GM21529 (cell line): ENCODE results near the gene YTHDF1.
"Not testable (repeated sequence)": the region's sequence is repeated elsewhere in the genome, so short reads cannot be mapped to it uniquely, and the experiment has no call there.

ENCODE experiments used
- ATAC-seq: cut with Tn5 transposase; IDR thresholded peaks from one replicate; pipeline ENCODE4 v1.9.1; 2021; ENCODE audit not compliant: unreplicated experiment

Gene YTHDF1

GRCh38 chr20:63216041-63216848, at the start of gene YTHDF1:
YTHDF1 (minus strand) TSS chr20:63216131; CDS start chr20:63215892, 239 bp downstream.
- ATAC-seq = peak; percentile 86

GRCh38 chr20:63264519-63264918, 48.6 kb upstream of the YTHDF1 start:
- ATAC-seq = no peak

- no peak for ATAC-seq
These were observed 48.1 kb upstream of the YTHDF1 start for GRCh38 chr20:63264000-63264399.

GRCh38 chr20:63262836-63263235, 46.9 kb upstream of the YTHDF1 start:
- ATAC-seq = no peak

GRCh38 chr20:63261795-63262528, 46.0 kb upstream of the YTHDF1 start:
- ATAC-seq = no peak

- ATAC-seq = no peak
These were observed 45.3 kb upstream of the YTHDF1 start for GRCh38 chr20:63261060-63261794.

GRCh38 chr20:63260521-63260920, 44.6 kb upstream of the YTHDF1 start:
- ATAC-seq = no peak

GRCh38 chr20:63259734-63260460, 44.0 kb upstream of the YTHDF1 start:
- no peak for ATAC-seq

GRCh38 chr20:63258781-63259180, 42.9 kb upstream of the YTHDF1 start:
- no peak for ATAC-seq

GRCh38 chr20:63257629-63258028, 41.7 kb upstream of the YTHDF1 start:
- no peak for ATAC-seq

- no peak for ATAC-seq
These were observed 41.0 kb upstream of the YTHDF1 start for GRCh38 chr20:63256954-63257353.

- ATAC-seq = no peak
These were observed 40.2 kb upstream of the YTHDF1 start for GRCh38 chr20:63255931-63256704.

GRCh38 chr20:63254606-63255384, 38.9 kb upstream of the YTHDF1 start:
- no peak for ATAC-seq

- ATAC-seq = no peak
These were observed 38.3 kb upstream of the YTHDF1 start, which contains the start of gene NKAIN4 for GRCh38 chr20:63254232-63254605. NKAIN4 (minus strand) TSS chr20:63254463; CDS start chr20:63254450, 13 bp downstream.

- ATAC-seq = no peak
These were observed 37.7 kb upstream of the YTHDF1 start for GRCh38 chr20:63253438-63254231.

- ATAC-seq = no peak
These were observed 37.1 kb upstream of the YTHDF1 start for GRCh38 chr20:63253065-63253437.

GRCh38 chr20:63252284-63252711, 36.4 kb upstream of the YTHDF1 start:
- ATAC-seq = no peak

- ATAC-seq = not testable (repeated sequence)
These were observed 35.4 kb upstream of the YTHDF1 start for GRCh38 chr20:63251350-63251749.
